Measurements from ENCODE around the gene MAGI2. TPM values are rescaled to one million over a fixed set of nuclear protein-coding genes. Genes with fewer than 3 reads are reported as not detected.

Gene MAGI2
- total and polyA plus RNA-seq, 2 of the 13 experiments (the other 11 are each of a cell fraction or from before 2014, with no cell fraction given) = 1.5 to 3.8 TPM

- H2AFZ ChIP-seq (ENCODE audit: low read length) = no peak overlapping the region
- POLR2A ChIA-PET = no interaction called here
- no peaks in the 10 kb centered on the region for H3K79me2 ChIP-seq (ENCODE audit: insufficient read depth, low read length)
- DNase-seq (ENCODE audit: low spot score) = no peak
- no peak overlapping the region for H3K27ac ChIP-seq (ENCODE audit: extremely low read length, insufficient read depth, low read length)
- intact Hi-C loops (cut with micrococcal nuclease; ENCODE audit: unreplicated experiment) (no loop called here), in situ Hi-C loops (cut with HindIII; ENCODE audit: extremely low pct_ligation_motif_present, low pct_unique_long_range_greater_than_20kb) (no loop called here)
- no peak for TF ChIP-seq RORA (CRISPR knock-in tag; IDR thresholded peaks at IDR 0.05)
- TF ChIP-seq, protein P1, sequence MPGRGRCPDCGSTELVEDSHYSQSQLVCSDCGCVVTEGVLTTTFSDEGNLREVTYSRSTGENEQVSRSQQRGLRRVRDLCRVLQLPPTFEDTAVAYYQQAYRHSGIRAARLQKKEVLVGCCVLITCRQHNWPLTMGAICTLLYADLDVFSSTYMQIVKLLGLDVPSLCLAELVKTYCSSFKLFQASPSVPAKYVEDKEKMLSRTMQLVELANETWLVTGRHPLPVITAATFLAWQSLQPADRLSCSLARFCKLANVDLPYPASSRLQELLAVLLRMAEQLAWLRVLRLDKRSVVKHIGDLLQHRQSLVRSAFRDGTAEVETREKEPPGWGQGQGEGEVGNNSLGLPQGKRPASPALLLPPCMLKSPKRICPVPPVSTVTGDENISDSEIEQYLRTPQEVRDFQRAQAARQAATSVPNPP (CRISPR knock-in tag; IDR thresholded peaks at IDR 0.05) = no peak
- TF ChIP-seq ZNF124 (CRISPR knock-in tag; IDR thresholded peaks at IDR 0.05) = no peak
- TF ChIP-seq ZIK1 (CRISPR knock-in tag; IDR thresholded peaks at IDR 0.05; ENCODE audit: borderline replicate concordance, low read depth) = no peak
- no peak for TF ChIP-seq ZNF576 (CRISPR knock-in tag; IDR thresholded peaks at IDR 0.05)
- no peak for TF ChIP-seq CBFB (CRISPR knock-in tag; IDR thresholded peaks at IDR 0.05)
- no peak for TF ChIP-seq ZNF343 (CRISPR knock-in tag; IDR thresholded peaks at IDR 0.05)
- TF ChIP-seq ZNF550 (CRISPR knock-in tag; IDR thresholded peaks at IDR 0.05; ENCODE audit: borderline replicate concordance) = no peak
- no peak for TF ChIP-seq TIGD3 (CRISPR knock-in tag; IDR thresholded peaks at IDR 0.05; ENCODE audit: borderline replicate concordance)
- TF ChIP-seq ZNF34 (CRISPR knock-in tag; IDR thresholded peaks at IDR 0.05; ENCODE audit: borderline replicate concordance) = no peak
- TF ChIP-seq ZSCAN12 (CRISPR knock-in tag; IDR thresholded peaks at IDR 0.05) = no peak
- TF ChIP-seq HOXA3 (CRISPR knock-in tag; IDR thresholded peaks at IDR 0.05) = no peak
- no peak for TF ChIP-seq MTF2 (CRISPR knock-in tag; IDR thresholded peaks at IDR 0.05; ENCODE audit: borderline replicate concordance)
- no peak for TF ChIP-seq ZFP90 (CRISPR knock-in tag; IDR thresholded peaks at IDR 0.05; ENCODE audit: borderline replicate concordance)
- no peak for TF ChIP-seq TBX3 (IDR thresholded peaks at IDR 0.05; ENCODE audit: borderline replicate concordance)
- TF ChIP-seq CERS6 (CRISPR knock-in tag; IDR thresholded peaks at IDR 0.05) = no peak
- TF ChIP-seq ZNF564 (CRISPR knock-in tag; IDR thresholded peaks at IDR 0.05) = no peak
- TF ChIP-seq ZNF562 (CRISPR knock-in tag; IDR thresholded peaks at IDR 0.05; ENCODE audit: borderline replicate concordance) = no peak
- TF ChIP-seq ZNF709 (CRISPR knock-in tag; IDR thresholded peaks at IDR 0.05) = no peak
- no peaks in the 10 kb centered on the region for H3K9me3 ChIP-seq (ENCODE audit: low read length)
- H3K4me1 ChIP-seq (ENCODE audit: insufficient read depth, low read length) = peaks cover 11% of the 10 kb centered on the region
- FAIRE-seq = no peak
- CTCF ChIA-PET (ENCODE audit: low intra/inter-chr PET ratio, low total read pairs) = no interaction called here
- ATAC-seq = no peak
- BruUV-seq (replicated peaks) = no TSS peak
- no peaks in the 10 kb centered on the region for H4K20me1 ChIP-seq (ENCODE audit: insufficient read depth, low read length)
- H3K4me2 ChIP-seq (ENCODE audit: low read depth, low read length) = no peak overlapping the region
- no peaks in the 10 kb centered on the region for H3K27me3 ChIP-seq (ENCODE audit: control insufficient read depth in 1 of 2, insufficient read depth in 2 of 2, low read length in 2 of 2)
- H3K36me3 ChIP-seq (replicated peaks in 1 of 2; ENCODE audit: control insufficient read depth in 1 of 2, insufficient read depth in 2 of 2, low read length in 2 of 2) = no peaks in the 10 kb centered on the region
- H3K4me3 ChIP-seq (replicated peaks in 1 of 3; ENCODE audit: insufficient read depth in 1 of 3, low read depth in 2 of 3, low read length in 3 of 3) = no peak overlapping the region
- H3K9ac ChIP-seq (ENCODE audit: insufficient read depth, low read depth, low read length) = no peak overlapping the region
- WGBS (ENCODE audit: low lambda C conversion rate) = 100% methylated on average over 1 of the region's 1 CpG
These were observed 212.0 kb downstream of the MAGI2 start for GRCh38 chr7:79241288-79242060.
